Effector CD4-positive, alpha-beta T cell (primary cell): ENCODE results near the gene SLC13A3.

Source experiments
- DNase-seq: peaks from one replicate; pipeline ENCODE4 v3.0.0-alpha.2; 2020

Gene SLC13A3

GRCh38 chr20:46649965-46650542 lies 1.2 kb downstream of the SLC13A3 start:
- DNase-seq = no peak

GRCh38 chr20:46649650-46649949 lies 1.7 kb downstream of the SLC13A3 start:
- DNase-seq = no peak

GRCh38 chr20:46648903-46649649 lies 2.2 kb downstream of the SLC13A3 start:
- no peak for DNase-seq

- DNase-seq = no peak
Observed at GRCh38 chr20:46647469-46647868, 3.8 kb downstream of the SLC13A3 start.

GRCh38 chr20:46646659-46647380 lies 4.4 kb downstream of the SLC13A3 start:
- no peak for DNase-seq

GRCh38 chr20:46646122-46646521 lies 5.1 kb downstream of the SLC13A3 start:
- DNase-seq = no peak

GRCh38 chr20:46644733-46645132 lies 6.5 kb downstream of the SLC13A3 start:
- no peak for DNase-seq

- DNase-seq = no peak
Observed at GRCh38 chr20:46644160-46644559, 7.1 kb downstream of the SLC13A3 start.

GRCh38 chr20:46642969-46643343 lies 8.3 kb downstream of the SLC13A3 start:
- no peak for DNase-seq

- no peak for DNase-seq
Observed at GRCh38 chr20:46642265-46642968, 8.8 kb downstream of the SLC13A3 start.

GRCh38 chr20:46641424-46641823 lies 9.8 kb downstream of the SLC13A3 start:
- no peak for DNase-seq

- no peak for DNase-seq
Observed at GRCh38 chr20:46640536-46641311, 10.5 kb downstream of the SLC13A3 start.

GRCh38 chr20:46640044-46640443 lies 11.2 kb downstream of the SLC13A3 start:
- no peak for DNase-seq

- DNase-seq = no peak
Observed at GRCh38 chr20:46639587-46639986, 11.7 kb downstream of the SLC13A3 start.

- no peak for DNase-seq
Observed at GRCh38 chr20:46638898-46639274, 12.4 kb downstream of the SLC13A3 start.

GRCh38 chr20:46638134-46638897 lies 12.9 kb downstream of the SLC13A3 start:
- DNase-seq = no peak

- no peak for DNase-seq
Observed at GRCh38 chr20:46637427-46638133, 13.7 kb downstream of the SLC13A3 start.

GRCh38 chr20:46637020-46637419 lies 14.2 kb downstream of the SLC13A3 start:
- DNase-seq = no peak

GRCh38 chr20:46636514-46636913 lies 14.7 kb downstream of the SLC13A3 start:
- DNase-seq = no peak

GRCh38 chr20:46635514-46636136 lies 15.6 kb downstream of the SLC13A3 start:
- DNase-seq = no peak

GRCh38 chr20:46634528-46634927 lies 16.7 kb downstream of the SLC13A3 start:
- DNase-seq = no peak
